Measurements from ENCODE around the gene GJC1. TPM values are rescaled to one million over a fixed set of nuclear protein-coding genes. Genes with fewer than 3 reads are reported as not detected.
A peak's percentile ranks its signal among the peaks of the same experiment; 100 is the strongest.

Gene GJC1
- total and polyA plus RNA-seq, 2 donors (not counting 3 experiments of a cell fraction or from before 2014, with no cell fraction given) = 13.8 to 39.7 TPM

DNA sequence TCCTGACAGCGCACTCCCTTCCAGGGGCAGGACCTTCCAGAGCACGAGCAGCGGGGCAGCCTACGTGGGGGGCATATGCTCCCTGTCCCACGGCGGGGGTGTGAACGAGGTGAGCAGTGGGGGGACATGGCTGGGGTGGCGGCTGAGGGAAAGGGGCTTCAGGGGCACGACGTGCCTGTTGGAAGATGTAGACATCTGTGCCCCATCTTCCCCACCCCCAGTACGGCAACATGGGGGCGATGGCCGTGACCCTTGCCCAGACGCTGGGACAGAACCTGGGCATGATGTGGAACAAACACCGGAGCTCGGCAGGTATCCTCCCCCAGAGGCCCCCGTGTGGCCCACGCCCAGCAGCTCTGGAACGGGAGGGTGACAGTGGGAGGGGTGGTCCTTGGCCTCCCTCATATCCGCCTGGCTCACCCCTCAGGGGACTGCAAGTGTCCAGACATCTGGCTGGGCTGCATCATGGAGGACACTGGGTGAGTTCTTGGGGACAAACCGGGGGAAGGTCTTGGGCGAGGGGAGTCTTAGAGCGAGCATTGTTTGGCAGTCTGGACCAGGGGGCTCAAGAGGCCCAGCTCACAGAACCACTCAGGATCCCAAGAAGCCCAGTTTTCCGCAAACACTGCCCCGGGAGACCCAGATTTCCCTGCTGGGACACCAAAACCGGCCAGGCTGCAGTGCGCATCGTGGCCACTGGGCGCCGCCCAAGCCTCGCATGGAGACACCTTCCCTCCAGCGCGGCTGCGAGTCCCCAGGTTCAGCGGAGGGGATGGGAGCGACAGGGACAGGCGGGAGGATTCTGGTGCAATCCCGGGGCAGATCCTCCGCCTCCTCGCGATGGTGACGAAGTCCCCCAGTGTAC, 55.6 kb downstream of the GJC1 start:
- H3K36me3 ChIP-seq (ENCODE audit: control insufficient read depth in 2 of 2, extremely low read depth in 1 of 2, insufficient read depth in 2 of 2, low read length in 2 of 2) = no peaks in the 10 kb centered on the region
- H3K79me2 ChIP-seq (ENCODE audit: control insufficient read depth, insufficient read depth, low read length) = no peaks in the 10 kb centered on the region
- H3K4me2 ChIP-seq (ENCODE audit: insufficient read depth, low read length) = peak overlapping the region; percentile 36
- H3K9me1 ChIP-seq (replicated peaks; ENCODE audit: control insufficient read depth, extremely low read depth, insufficient read depth, low read length) = no peaks in the 10 kb centered on the region
- no peak overlapping the region for H3K9ac ChIP-seq (replicated peaks; ENCODE audit: extremely low read depth, insufficient read depth, low read length)
- DNase-seq (ENCODE audit: low read depth, low spot score) (peak; percentile 71), FAIRE-seq (peak; percentile 74)
- H2AFZ ChIP-seq (ENCODE audit: low read depth, low read length) = peak overlapping the region; percentile 83
- no peaks in the 10 kb centered on the region for H3K27me3 ChIP-seq (ENCODE audit: control insufficient read depth in 2 of 2, insufficient read depth in 2 of 2, low read length in 2 of 2)
- ChIA-PET CTCF (interaction anchor here (1.1 to 15.3 kb wide), 4 partner anchors 28 to 245 kb away, joined by 3 to 368 read pairs (median 150); no protein-coding TSS in a partner anchor), POLR2A (no interaction called here)
- TF ChIP-seq FOS (IDR thresholded peaks at IDR 0.05; ENCODE audit: borderline replicate concordance, insufficient read depth, low read length) (no peak), GATA2 (IDR thresholded peaks at IDR 0.05; ENCODE audit: insufficient read depth, insufficient read length, low read depth, low read length) (no peak), JUN (IDR thresholded peaks at IDR 0.05; ENCODE audit: borderline replicate concordance, insufficient read depth, insufficient read length, low read depth) (no peak), POLR2A (IDR thresholded peaks at IDR 0.05; ENCODE audit: low read depth, low read length) (no peak)
- TF ChIP-seq, protein P1, sequence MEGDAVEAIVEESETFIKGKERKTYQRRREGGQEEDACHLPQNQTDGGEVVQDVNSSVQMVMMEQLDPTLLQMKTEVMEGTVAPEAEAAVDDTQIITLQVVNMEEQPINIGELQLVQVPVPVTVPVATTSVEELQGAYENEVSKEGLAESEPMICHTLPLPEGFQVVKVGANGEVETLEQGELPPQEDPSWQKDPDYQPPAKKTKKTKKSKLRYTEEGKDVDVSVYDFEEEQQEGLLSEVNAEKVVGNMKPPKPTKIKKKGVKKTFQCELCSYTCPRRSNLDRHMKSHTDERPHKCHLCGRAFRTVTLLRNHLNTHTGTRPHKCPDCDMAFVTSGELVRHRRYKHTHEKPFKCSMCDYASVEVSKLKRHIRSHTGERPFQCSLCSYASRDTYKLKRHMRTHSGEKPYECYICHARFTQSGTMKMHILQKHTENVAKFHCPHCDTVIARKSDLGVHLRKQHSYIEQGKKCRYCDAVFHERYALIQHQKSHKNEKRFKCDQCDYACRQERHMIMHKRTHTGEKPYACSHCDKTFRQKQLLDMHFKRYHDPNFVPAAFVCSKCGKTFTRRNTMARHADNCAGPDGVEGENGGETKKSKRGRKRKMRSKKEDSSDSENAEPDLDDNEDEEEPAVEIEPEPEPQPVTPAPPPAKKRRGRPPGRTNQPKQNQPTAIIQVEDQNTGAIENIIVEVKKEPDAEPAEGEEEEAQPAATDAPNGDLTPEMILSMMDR (IDR thresholded peaks at IDR 0.05; ENCODE audit: extremely low read depth in 1 of 2, insufficient read depth in 1 of 2, low read depth in 1 of 2, low read length in 2 of 2) = peak; percentile 99
- peaks cover 5% of the 10 kb centered on the region for H3K4me1 ChIP-seq (ENCODE audit: control insufficient read depth, extremely low read depth, insufficient read depth, low read length)
- BruUV-seq (replicated peaks) = no TSS peak
- no peaks in the 10 kb centered on the region for H4K20me1 ChIP-seq (replicated peaks; ENCODE audit: control insufficient read depth, extremely low read depth, insufficient read depth, low read length)
- dilution Hi-C loops (cut with MboI; ENCODE audit: extremely low pct_ligation_motif_present, low sequenced_read_pairs) = loop anchor here (25.0 kb wide), 1 partner anchor 88 kb away; no protein-coding TSS in a partner anchor
- peak overlapping the region in 2 of 3 experiments; percentile 20 to 51 for H3K4me3 ChIP-seq (replicated peaks in 1 of 3; ENCODE audit: insufficient read depth in 1 of 3, low read depth in 1 of 3, low read length in 3 of 3)
- intact Hi-C loops (cut with micrococcal nuclease) = loop anchor here (1.0 kb wide), 5 partner anchors 55 to 358 kb away; partner anchors contain the start of gene PLCD3
- no peak overlapping the region for H3K27ac ChIP-seq (ENCODE audit: insufficient read depth, low read depth, low read length)
- H3K9me3 ChIP-seq (replicated peaks; ENCODE audit: control insufficient read depth, insufficient read depth, low read length) = no peaks in the 10 kb centered on the region
